GM15510 (cell line): ENCODE measurements around the gene UBE2Z.

Experiments used
- POLR2A ChIP-seq: IDR thresholded peaks from 3 replicates; pipeline ENCODE4 v1.6.1; 2011; ENCODE audit warnings: borderline replicate concordance; ENCODE audit not compliant: insufficient read length; ENCODE audit errors: extremely low read depth

Gene UBE2Z

GRCh38 chr17:48908047-48908843 is at the start of gene UBE2Z:
TSS of gene UBE2Z (plus strand) at chr17:48908407. CDS start at chr17:48908504, 97 bp downstream.
- TF ChIP-seq POLR2A = peak; percentile 88

GRCh38 chr17:48860034-48860433 is 48.2 kb upstream of the UBE2Z start:
- no peak for TF ChIP-seq POLR2A

- no peak for TF ChIP-seq POLR2A
These were observed 47.8 kb upstream of the UBE2Z start for GRCh38 chr17:48860456-48860855.

GRCh38 chr17:48868916-48869500 is 39.2 kb upstream of the UBE2Z start:
- no peak for TF ChIP-seq POLR2A

GRCh38 chr17:48869821-48870318 is 38.3 kb upstream of the UBE2Z start:
- TF ChIP-seq POLR2A = no peak

GRCh38 chr17:48871035-48871550 is 37.1 kb upstream of the UBE2Z start:
- no peak for TF ChIP-seq POLR2A

- TF ChIP-seq POLR2A = no peak
These were observed 36.5 kb upstream of the UBE2Z start for GRCh38 chr17:48871551-48872351.

- TF ChIP-seq POLR2A = no peak
These were observed 35.0 kb upstream of the UBE2Z start for GRCh38 chr17:48873209-48873608.

GRCh38 chr17:48873696-48874443 is 34.3 kb upstream of the UBE2Z start:
- no peak for TF ChIP-seq POLR2A

- no peak for TF ChIP-seq POLR2A
These were observed 29.0 kb upstream of the UBE2Z start for GRCh38 chr17:48878920-48879898.

GRCh38 chr17:48882272-48882671 is 25.9 kb upstream of the UBE2Z start:
- no peak for TF ChIP-seq POLR2A

GRCh38 chr17:48883171-48883570 is 25.0 kb upstream of the UBE2Z start:
- no peak for TF ChIP-seq POLR2A

- no peak for TF ChIP-seq POLR2A
These were observed 18.1 kb upstream of the UBE2Z start for GRCh38 chr17:48890086-48890485.
